Measurements from ENCODE around the gene MRAP. TPM values are rescaled to one million over a fixed set of nuclear protein-coding genes. Genes with fewer than 3 reads are reported as not detected.

Gene MRAP
- total RNA-seq, 2 experiments from 2014 or later = not detected

DNA sequence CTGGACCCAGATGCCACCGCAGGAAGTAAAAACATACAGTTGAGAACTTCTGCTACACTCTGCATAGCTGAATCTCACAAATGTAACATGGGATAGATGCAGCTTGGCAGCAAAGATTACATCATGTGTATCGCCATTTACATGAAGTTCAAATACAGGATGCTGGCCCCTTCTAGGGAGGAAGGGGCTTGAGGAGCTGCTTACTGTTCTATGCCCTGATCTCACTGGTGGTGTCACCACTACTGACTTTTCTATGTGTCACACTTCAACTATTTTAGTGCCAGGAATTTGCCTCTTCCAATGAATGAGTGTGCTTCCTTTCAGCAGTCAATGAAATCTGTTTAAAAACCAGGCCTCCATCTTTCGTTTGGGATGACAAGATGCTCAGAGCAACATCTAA lies 31.1 kb downstream of the MRAP start:
- no peak for ATAC-seq
- Mint-ChIP-seq H3K36me3 (ENCODE audit: low read depth) (peaks cover 64% of the 10 kb centered on the region), H3K27ac (no peak overlapping the region), H3K4me1 (ENCODE audit: low read depth) (no peaks in the 10 kb centered on the region), H3K27me3 (ENCODE audit: low read depth) (no peaks in the 10 kb centered on the region), H3K4me3 (no peak overlapping the region), H3K9me3 (ENCODE audit: insufficient read depth) (no peaks in the 10 kb centered on the region)
- ChIA-PET CTCF (no interaction called here), POLR2A (no interaction called here)
- no peak for DNase-seq

DNA sequence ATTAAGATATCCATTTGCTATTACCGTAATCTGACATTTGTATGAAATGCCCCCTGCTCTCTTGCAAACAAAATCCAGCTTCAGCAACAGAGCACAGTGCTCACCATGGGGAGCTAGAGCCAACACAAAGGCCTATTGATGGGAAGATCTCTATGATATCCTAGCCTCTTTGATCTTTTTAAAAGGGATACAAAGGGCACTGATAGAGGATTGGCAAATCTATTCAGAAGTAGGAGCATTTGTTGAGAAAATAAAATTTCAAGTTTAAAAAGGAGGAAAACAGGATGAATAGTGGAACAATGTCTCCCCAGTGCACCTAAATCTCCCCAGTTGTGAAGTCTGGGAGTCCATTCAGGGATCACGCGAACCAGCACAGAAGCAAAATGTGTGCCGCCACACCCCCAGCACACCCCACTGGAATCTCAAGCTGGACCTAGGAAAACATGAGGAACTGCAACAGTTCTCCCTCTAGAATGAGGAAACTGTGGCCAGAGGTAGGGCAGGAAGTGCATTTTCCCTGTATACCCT lies 32.2 kb downstream of the MRAP start:
- DNase-seq (no peak), ATAC-seq (no peak)
- no peaks in the 10 kb centered on the region for H3K9me3 Mint-ChIP-seq (ENCODE audit: insufficient read depth)
- no peak overlapping the region for H3K27ac Mint-ChIP-seq
- POLR2A ChIA-PET = no interaction called here
- no peaks in the 10 kb centered on the region for H3K27me3 Mint-ChIP-seq (ENCODE audit: low read depth)
- no peak overlapping the region for H3K4me3 Mint-ChIP-seq
- H3K4me1 Mint-ChIP-seq (ENCODE audit: low read depth) = no peaks in the 10 kb centered on the region
- CTCF ChIA-PET = no interaction called here
- peaks cover 68% of the 10 kb centered on the region for H3K36me3 Mint-ChIP-seq (ENCODE audit: low read depth)

DNA sequence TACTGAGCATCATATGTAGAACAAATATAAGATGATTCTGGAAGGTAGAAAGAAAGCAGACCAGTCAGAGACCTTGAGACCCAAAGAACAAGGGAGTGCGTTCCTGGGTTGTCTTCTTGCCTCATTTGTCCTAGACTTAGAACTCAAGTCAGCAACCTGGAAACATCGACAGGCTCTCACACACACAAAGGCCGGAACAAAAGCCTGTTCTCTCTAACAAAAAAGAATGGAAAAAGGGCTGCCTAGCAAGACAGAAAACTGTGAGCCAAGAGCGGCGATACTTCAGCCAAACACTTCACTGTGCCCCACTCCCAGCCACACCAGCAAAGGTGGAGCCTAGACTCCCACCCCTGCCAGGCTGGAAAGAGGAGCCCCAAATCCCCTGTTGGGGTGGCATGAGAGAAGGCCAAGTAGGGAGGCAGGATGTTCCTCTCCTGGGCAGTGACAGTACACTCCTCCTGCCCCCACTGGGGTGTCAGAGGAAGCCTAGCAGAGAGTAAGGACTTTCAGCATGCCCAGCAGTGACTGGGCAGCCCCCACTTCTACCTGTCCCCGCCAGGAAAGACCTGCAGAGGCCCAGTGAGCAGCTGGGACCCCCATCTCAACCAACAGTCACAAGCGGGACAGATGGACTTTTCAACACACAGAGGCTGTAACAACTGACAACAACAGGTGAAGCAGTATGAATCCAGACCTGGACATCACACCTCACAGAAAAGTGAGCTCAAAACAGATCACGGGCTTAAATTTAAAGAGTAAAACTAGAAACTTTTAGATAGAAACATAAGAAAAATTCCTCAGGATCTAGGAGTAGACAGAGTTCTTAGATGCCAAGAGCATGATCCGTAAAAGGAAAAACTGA lies 33.0 kb downstream of the MRAP start:
- Mint-ChIP-seq H3K36me3 (ENCODE audit: low read depth) (peaks cover 69% of the 10 kb centered on the region), H3K4me3 (no peak overlapping the region), H3K9me3 (ENCODE audit: insufficient read depth) (no peaks in the 10 kb centered on the region), H3K4me1 (ENCODE audit: low read depth) (no peaks in the 10 kb centered on the region), H3K27ac (no peak overlapping the region), H3K27me3 (ENCODE audit: low read depth) (no peaks in the 10 kb centered on the region)
- ATAC-seq (no peak), DNase-seq (no peak)
- CTCF ChIA-PET = no interaction called here
- POLR2A ChIA-PET = no interaction called here

DNA sequence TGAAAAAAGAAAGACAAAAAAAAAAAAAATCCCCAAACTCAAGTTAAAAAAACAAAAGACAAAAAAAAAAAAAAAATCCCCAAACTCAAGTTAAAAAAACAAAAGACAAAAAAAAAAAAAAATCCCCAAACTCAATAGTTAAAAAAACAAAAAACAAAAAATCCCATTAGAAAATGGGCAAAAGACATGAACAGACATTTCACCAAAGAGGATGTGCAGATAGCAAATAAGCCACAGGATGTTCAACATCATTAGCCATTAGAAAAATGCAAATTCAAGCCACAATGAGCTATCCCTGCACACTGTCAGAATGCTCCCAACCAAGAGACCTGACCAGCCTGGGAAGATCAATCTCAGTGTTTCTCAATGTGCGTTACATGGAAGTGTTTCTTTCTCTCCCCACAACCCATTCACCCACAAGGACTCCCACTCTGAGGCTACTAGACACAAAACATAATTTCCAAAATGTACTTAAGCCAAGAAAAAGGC lies 33.9 kb downstream of the MRAP start:
- no peaks in the 10 kb centered on the region for H3K9me3 Mint-ChIP-seq (ENCODE audit: insufficient read depth)
- no peak overlapping the region for H3K4me3 Mint-ChIP-seq
- no peak overlapping the region for H3K27ac Mint-ChIP-seq
- CTCF ChIA-PET = no interaction called here
- ATAC-seq (no peak), DNase-seq (no peak)
- POLR2A ChIA-PET = no interaction called here
- no peaks in the 10 kb centered on the region for H3K27me3 Mint-ChIP-seq (ENCODE audit: low read depth)
- H3K36me3 Mint-ChIP-seq (ENCODE audit: low read depth) = peaks cover 64% of the 10 kb centered on the region
- H3K4me1 Mint-ChIP-seq (ENCODE audit: low read depth) = no peaks in the 10 kb centered on the region

DNA sequence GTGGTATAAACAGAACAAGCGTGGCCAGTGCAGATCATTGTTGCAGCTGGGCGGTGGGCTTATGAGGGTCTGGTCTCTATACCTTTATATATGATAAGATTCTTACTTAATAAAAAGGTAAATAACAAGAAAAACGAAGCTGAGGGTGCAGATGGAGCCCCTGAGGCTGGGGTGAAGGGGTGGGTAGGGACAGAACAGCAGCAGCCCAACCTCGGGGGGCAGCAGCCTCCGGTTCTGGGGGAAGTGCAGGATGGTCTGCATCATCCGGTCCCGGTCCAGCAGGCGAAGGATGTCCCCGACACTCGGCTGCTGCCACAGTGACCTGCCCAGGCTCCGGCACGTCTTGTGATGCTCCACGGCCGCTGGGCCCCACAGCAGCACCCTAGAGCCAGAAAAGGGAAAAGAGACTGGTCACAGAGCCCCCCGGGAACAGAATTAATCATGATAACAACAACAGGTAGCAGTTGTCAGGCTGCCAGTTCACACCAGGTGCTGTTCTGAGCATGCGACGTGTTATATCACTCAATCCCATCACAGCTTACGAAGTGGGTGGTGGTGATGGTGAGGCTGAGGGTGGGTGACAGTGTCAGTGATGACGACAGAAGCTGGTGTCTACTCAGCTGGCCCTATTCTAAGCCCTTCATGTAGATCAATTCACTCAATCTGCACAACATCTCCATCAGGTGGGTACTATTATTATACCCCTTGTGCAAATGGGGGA lies 35.5 kb downstream of the MRAP start:
- ChIA-PET CTCF (no interaction called here), POLR2A (no interaction called here)
- Mint-ChIP-seq H3K4me1 (ENCODE audit: low read depth) (no peaks in the 10 kb centered on the region), H3K9me3 (ENCODE audit: insufficient read depth) (no peaks in the 10 kb centered on the region), H3K27ac (no peak overlapping the region), H3K36me3 (ENCODE audit: low read depth) (peaks cover 67% of the 10 kb centered on the region), H3K27me3 (ENCODE audit: low read depth) (no peaks in the 10 kb centered on the region), H3K4me3 (no peak overlapping the region)
- no peak for DNase-seq
- no peak for ATAC-seq

DNA sequence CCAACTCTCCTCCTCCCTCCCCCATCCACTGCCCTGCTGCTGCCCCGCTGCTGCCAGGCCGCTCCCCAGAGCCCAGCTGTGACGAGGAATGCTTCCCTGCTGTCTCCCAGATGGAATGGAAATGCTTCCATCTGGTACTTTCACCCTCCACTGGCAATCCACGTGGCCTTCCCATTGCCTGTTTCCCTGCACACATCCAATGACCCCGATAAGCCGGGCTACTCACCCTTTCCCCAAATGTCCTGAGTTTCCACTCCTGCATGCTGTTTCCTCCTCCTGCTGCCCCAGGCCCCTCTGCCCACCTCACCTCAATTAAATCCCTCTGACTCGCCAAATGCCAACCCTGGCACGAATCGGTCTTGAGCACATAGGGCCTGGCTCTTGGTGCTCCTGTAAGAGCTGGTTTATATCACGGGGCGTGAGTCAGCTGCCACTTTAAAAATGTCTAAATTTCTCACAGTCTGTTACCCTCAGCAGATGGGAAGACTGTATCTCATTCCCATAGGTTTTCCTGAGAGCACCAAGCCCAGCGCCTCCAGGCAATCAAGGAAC lies 36.4 kb downstream of the MRAP start:
- DNase-seq (no peak), ATAC-seq (no peak)
- no peak overlapping the region for H3K27ac Mint-ChIP-seq
- H3K36me3 Mint-ChIP-seq (ENCODE audit: low read depth) = peaks cover 68% of the 10 kb centered on the region
- H3K4me3 Mint-ChIP-seq = no peak overlapping the region
- H3K9me3 Mint-ChIP-seq (ENCODE audit: insufficient read depth) = no peaks in the 10 kb centered on the region
- H3K27me3 Mint-ChIP-seq (ENCODE audit: low read depth) = no peaks in the 10 kb centered on the region
- ChIA-PET POLR2A (interaction anchor here (0.6 kb wide), 1 partner anchor 15 kb away, joined by 3 read pairs; no protein-coding TSS in a partner anchor), CTCF (interaction anchor here (1.0 kb wide), 1 partner anchor 9 kb away, joined by 3 read pairs; no protein-coding TSS in a partner anchor)
- no peaks in the 10 kb centered on the region for H3K4me1 Mint-ChIP-seq (ENCODE audit: low read depth)

DNA sequence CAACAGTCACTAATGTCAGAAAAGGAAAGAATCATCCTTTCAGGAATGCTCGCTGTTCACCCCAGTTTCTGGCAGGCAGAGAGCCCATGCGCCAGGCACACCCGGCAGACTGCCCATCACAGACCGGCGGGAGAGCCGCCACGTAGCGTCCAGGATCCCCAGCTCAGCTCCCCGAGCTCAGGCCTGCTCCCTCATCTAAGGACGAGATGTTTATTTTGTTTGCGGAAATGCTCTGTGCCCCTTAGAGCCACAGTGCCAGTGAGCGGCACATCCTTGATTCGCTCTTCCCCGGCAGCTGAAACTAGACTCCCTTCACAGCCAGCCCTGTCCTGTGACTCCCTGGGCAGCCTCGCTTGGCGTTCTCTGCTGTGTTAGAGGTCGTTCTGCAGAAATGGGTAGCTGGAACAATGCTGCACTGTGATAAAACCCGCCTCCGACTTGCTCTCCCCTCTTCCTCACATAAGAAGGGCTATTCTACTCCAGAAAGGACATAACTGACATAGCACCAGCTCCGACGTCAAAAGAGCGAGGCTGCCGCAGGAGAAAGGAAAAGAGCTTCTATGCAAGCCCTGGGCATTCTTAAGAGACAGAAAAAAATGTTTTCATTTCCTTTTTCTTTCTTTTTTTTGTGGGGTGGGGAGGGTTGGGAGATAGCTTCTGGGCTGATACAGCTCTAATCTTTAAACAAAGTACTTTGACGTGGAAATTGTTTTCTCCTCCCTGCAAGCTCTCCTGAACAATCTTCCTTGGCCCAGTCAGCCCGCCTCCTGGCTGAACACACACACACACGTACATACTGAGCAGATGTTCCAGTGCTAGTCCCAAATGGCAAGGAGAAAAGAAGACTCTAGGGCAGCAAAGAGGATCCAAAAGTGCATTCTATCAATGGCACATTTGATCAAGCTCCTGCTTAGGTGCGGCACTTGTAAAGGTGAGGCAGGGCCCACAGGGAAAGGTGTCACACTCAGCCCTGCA lies 37.2 kb downstream of the MRAP start:
- CTCF ChIA-PET = interaction anchor here (0.6 to 1.2 kb wide), 3 partner anchors 9 to 338 kb away, joined by 3 read pairs; no protein-coding TSS in a partner anchor
- POLR2A ChIA-PET = interaction anchor here (0.6 kb wide), 1 partner anchor 14 kb away, joined by 3 read pairs; no protein-coding TSS in a partner anchor

DNA sequence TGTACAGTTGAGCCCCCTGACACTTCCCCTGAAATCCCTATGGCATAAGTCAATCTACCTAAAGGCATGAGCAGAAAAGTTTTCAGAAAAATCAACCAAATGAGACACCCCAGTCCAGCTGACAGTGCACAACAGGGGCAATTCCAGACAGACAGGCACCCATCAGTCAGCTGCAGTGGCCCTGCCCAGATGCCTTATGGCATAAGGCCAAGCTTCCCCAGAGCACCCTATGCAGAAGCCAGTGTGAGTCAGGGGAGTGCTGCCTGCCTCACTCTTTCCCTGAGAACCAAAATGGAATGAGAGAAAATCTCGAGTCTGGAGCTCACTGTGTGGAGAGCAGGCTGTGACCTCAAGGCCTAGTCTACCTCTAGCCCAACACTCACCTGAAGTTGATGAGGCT lies 38.1 kb downstream of the MRAP start:
- Mint-ChIP-seq H3K36me3 (ENCODE audit: low read depth) (peaks cover 62% of the 10 kb centered on the region), H3K4me3 (no peak overlapping the region), H3K27ac (no peak overlapping the region), H3K27me3 (ENCODE audit: low read depth) (no peaks in the 10 kb centered on the region), H3K4me1 (ENCODE audit: low read depth) (no peaks in the 10 kb centered on the region), H3K9me3 (ENCODE audit: insufficient read depth) (no peaks in the 10 kb centered on the region)
- DNase-seq = no peak
- ChIA-PET POLR2A (no interaction called here), CTCF (interaction anchor here (1.0 to 1.2 kb wide), 2 partner anchors 31 to 264 kb away, joined by 3 read pairs; no protein-coding TSS in a partner anchor)
- ATAC-seq = no peak

More for the DNA sequence above, 37.2 kb downstream of the MRAP start:
- no peak overlapping the region for H3K27ac Mint-ChIP-seq
- no peaks in the 10 kb centered on the region for H3K27me3 Mint-ChIP-seq (ENCODE audit: low read depth)
- no peak for DNase-seq
- H3K4me1 Mint-ChIP-seq (ENCODE audit: low read depth) = no peaks in the 10 kb centered on the region
- no peak for ATAC-seq
- peaks cover 67% of the 10 kb centered on the region for H3K36me3 Mint-ChIP-seq (ENCODE audit: low read depth)
- no peak overlapping the region for H3K4me3 Mint-ChIP-seq
- H3K9me3 Mint-ChIP-seq (ENCODE audit: insufficient read depth) = no peaks in the 10 kb centered on the region

DNA sequence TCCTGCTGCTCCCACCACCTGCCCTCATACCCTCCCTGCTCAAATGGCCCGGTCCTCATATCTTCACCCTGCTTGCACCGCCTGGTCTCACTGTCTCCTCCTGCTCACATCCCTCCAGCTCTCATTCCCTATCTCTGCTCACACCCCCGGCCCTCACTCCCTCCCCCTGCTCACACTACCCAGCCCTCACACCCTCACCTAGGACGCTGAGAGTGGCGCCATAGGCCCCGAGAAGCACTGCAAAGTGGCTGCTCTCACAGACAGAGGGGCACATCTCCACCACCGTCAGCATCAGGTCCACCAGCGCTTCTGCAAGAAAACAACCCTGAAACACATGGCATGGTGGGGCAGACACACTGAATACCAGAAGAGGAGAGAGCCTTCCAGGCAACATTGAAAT lies 38.6 kb downstream of the MRAP start:
- POLR2A ChIA-PET = no interaction called here
- Mint-ChIP-seq H3K27me3 (ENCODE audit: low read depth) (no peaks in the 10 kb centered on the region), H3K9me3 (ENCODE audit: insufficient read depth) (no peaks in the 10 kb centered on the region), H3K36me3 (ENCODE audit: low read depth) (peaks cover 57% of the 10 kb centered on the region), H3K4me1 (ENCODE audit: low read depth) (no peaks in the 10 kb centered on the region), H3K4me3 (no peak overlapping the region), H3K27ac (no peak overlapping the region)
- DNase-seq = no peak
- no peak for ATAC-seq
- CTCF ChIA-PET = interaction anchor here (1.0 kb wide), 1 partner anchor 30 kb away, joined by 3 read pairs; no protein-coding TSS in a partner anchor

DNA sequence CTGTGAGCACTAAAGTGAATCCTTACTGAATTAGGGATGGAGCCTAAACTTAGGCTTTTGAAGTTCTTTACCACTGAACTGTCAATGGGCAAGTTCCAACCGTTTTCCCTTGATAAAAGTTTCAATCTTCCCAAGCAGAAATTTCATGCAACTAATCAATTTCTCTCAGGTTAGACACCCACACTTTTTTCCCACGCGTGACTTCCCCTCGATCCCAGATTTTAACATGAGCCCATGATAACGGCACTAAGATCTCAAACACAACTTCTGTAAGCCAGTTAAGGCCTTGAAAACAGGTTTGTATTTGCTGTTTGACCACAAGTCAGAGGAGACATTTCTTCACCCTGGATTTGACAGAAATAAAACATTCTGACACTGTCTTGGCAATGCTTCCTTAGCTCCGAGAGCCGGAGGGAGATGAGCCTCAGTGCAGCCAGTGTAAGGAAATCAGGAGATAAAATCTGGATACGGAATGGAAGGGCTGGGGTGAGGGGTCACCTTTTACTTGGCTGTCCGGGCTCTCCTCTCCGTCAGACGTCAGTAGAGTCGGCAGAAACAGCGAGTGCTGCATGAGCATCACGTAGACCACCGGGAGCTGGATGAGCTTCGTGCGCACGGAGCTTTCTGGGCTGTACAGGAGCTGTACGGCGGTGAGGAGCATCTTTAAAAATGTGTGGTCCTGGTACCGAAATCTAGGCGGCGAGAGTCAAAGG lies 39.7 kb downstream of the MRAP start:
- ATAC-seq = no peak
- CTCF ChIA-PET = no interaction called here
- H3K9me3 Mint-ChIP-seq (ENCODE audit: insufficient read depth) = no peaks in the 10 kb centered on the region
- no peaks in the 10 kb centered on the region for H3K27me3 Mint-ChIP-seq (ENCODE audit: low read depth)
- H3K4me3 Mint-ChIP-seq = no peak overlapping the region
- no peak for DNase-seq
- H3K27ac Mint-ChIP-seq = no peak overlapping the region
- H3K36me3 Mint-ChIP-seq (ENCODE audit: low read depth) = peaks cover 55% of the 10 kb centered on the region
- POLR2A ChIA-PET = no interaction called here
- no peaks in the 10 kb centered on the region for H3K4me1 Mint-ChIP-seq (ENCODE audit: low read depth)

All from activated CD8-positive, alpha-beta T cell treated with anti-CD3 and anti-CD28 coated beads, Interleukin-2, amount 10 ng/mL, durations not matched to agents 7 days and 5 days (primary cell).